Measurements from ENCODE around the gene AQP10. TPM values are rescaled to one million over a fixed set of nuclear protein-coding genes. Genes with fewer than 3 reads are reported as not detected.
"Not testable (repeated sequence)": the region's sequence is repeated elsewhere in the genome, so short reads cannot be mapped to it uniquely, and the experiment has no call there.

The AQP10 gene
- total and polyA plus RNA-seq, 8 donors = 0.07 to 0.09 TPM; not detected in 6

- no peak for TF ChIP-seq CTCF (IDR thresholded peaks at IDR 0.05)
- intact Hi-C loops (cut with DNase I) = no loop called here
- Histone ChIP-seq H3K4me1 (peaks cover 0 to 4% (median 0%) of the 10 kb centered on the region in 3 donors), H3K27me3 (no peaks in the 10 kb centered on the region), H3K4me3 (no peak overlapping the region), H3K27ac (no peak overlapping the region), H3K9me3 (no peaks in the 10 kb centered on the region), H3K36me3 (no peaks in the 10 kb centered on the region)
- no peak for FAIRE-seq
- ATAC-seq = peak in 3 of 4 donors; percentile 26 to 40 (median 29)
- 55 to 67% methylated on average over 13 of the region's 13 CpGs for WGBS, 2 donors
- no peak for DNase-seq
Measured at GRCh38 chr1:154334079-154335024, 13.5 kb downstream of the AQP10 start.

GRCh38 chr1:154335025-154335714, 14.3 kb downstream of the AQP10 start:
- Histone ChIP-seq H3K27me3 (no peaks in the 10 kb centered on the region), H3K27ac (no peak overlapping the region), H3K9me3 (no peaks in the 10 kb centered on the region), H3K4me3 (no peak overlapping the region), H3K36me3 (no peaks in the 10 kb centered on the region), H3K4me1 (peaks cover 0 to 4% (median 0%) of the 10 kb centered on the region in 3 donors)
- no peak for FAIRE-seq
- intact Hi-C loops (cut with DNase I) = no loop called here
- TF ChIP-seq CTCF (IDR thresholded peaks at IDR 0.05) = peak; percentile 66 to 87 (median 82)
- peak in 5 of 6 donors; percentile 67 to 90 (median 78) for DNase-seq
- 34 to 42% methylated on average over 11 of the region's 11 CpGs for WGBS, 2 donors
- ATAC-seq = peak; percentile 66 to 93 (median 90)

GRCh38 chr1:154337253-154337894, 16.5 kb downstream of the AQP10 start:
- no peak for ATAC-seq
- no peak for TF ChIP-seq CTCF (IDR thresholded peaks at IDR 0.05)
- DNase-seq = no peak

GRCh38 chr1:154338875-154339274, 18.0 kb downstream of the AQP10 start:
- FAIRE-seq (no peak), DNase-seq (no peak), ATAC-seq (no peak)
- WGBS, 2 donors = 98 to 100% methylated on average over 2 of the region's 2 CpGs
- intact Hi-C loops (cut with DNase I) = no loop called here
- TF ChIP-seq CTCF (IDR thresholded peaks at IDR 0.05) = no peak
- Histone ChIP-seq H3K4me1 (peaks cover 0 to 4% (median 0%) of the 10 kb centered on the region in 3 donors), H3K36me3 (peaks cover 0 to 5% (median 0%) of the 10 kb centered on the region in 3 donors), H3K27ac (no peak overlapping the region), H3K27me3 (no peaks in the 10 kb centered on the region), H3K9me3 (no peaks in the 10 kb centered on the region), H3K4me3 (no peak overlapping the region)

More at GRCh38 chr1:154337253-154337894, 16.5 kb downstream of the AQP10 start:
- H3K4me1 ChIP-seq = peaks cover 0 to 4% (median 0%) of the 10 kb centered on the region in 3 donors
- intact Hi-C loops (cut with DNase I) = no loop called here
- no peak overlapping the region for H3K4me3 ChIP-seq
- no peaks in the 10 kb centered on the region for H3K9me3 ChIP-seq
- WGBS, 2 donors = 84 to 86% methylated on average over 8 of the region's 8 CpGs
- H3K27me3 ChIP-seq = no peaks in the 10 kb centered on the region
- peaks cover 0 to 3% (median 0%) of the 10 kb centered on the region in 3 donors for H3K36me3 ChIP-seq
- no peak overlapping the region for H3K27ac ChIP-seq
- FAIRE-seq = no peak

GRCh38 chr1:154341366-154341765, 20.5 kb downstream of the AQP10 start:
- H3K9me3 ChIP-seq; DNase-seq; H3K36me3 ChIP-seq; H3K27ac ChIP-seq; intact Hi-C loops (cut with DNase I); ATAC-seq; H3K27me3 ChIP-seq; H3K4me1 ChIP-seq; H3K4me3 ChIP-seq; FAIRE-seq: not testable (repeated sequence)
- WGBS, 2 donors = 89 to 90% methylated on average over 9 of the region's 9 CpGs

All from pancreas (tissue), 10 donors.